Epithelial cell of proximal tubule (primary cell): Measurements from ENCODE around the gene KDM3B. TPM values are rescaled to one million over a fixed set of nuclear protein-coding genes. Genes with fewer than 3 reads are reported as not detected.

Source experiments
- DNase-seq: peaks from one replicate; pipeline ENCODE4 v3.0.0-alpha.2; 2011; ENCODE audit warnings: low read depth
- H3K4me3 ChIP-seq: 2 replicates; pipeline ENCODE4 v1.5.1; 2011; ENCODE audit warnings: low read depth, mild to moderate bottlenecking, low read length
- total RNA-seq: library from RNA; depleted of rRNA; stranded (reverse); fragments of >200 nt; gene quantifications from 2 replicates; pipeline ENCODE4 v1.2.3, GENCODE V29; 2015
- TF ChIP-seq, protein P1 (sequence below): conservative IDR thresholded peaks from 2 replicates; pipeline ENCODE4 v1.5.1; 2012; ENCODE audit warnings: low read depth, mild to moderate bottlenecking, low read length

KDM3B gene
- total RNA-seq, 1 donor from 2014 or later, result 40.2 TPM

DNA sequence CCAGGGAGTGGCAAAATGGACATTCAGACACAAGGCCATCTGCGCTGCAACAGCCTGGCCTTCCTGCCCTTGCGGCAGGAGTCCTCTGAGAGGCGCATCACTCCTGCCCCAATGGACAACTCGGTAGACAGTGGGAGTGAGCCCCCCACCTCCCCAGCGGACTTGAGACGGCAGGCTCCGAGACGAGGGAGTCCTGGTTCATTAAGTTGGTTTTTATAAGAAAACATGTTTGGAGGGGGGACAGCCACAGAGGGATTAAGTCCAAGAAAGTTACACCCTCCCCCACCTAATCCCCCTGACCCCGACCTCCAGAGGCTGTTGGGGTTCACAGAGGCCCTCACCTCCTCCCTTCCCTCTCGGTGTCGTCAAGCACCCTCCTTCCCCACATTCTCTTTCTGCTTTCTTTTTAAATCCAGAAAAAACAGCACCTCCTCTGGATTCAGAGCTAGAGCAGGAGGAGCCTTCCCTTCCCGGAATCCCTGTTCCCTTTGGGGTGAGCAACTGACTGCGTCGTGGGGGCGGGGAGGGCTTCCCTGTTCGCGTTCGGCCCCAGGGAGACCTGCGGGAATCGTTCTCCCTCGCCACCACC is 111.0 kb downstream of the KDM3B start:
- H3K4me3 ChIP-seq, result peak overlapping the region; percentile 87
- TF ChIP-seq, protein P1, sequence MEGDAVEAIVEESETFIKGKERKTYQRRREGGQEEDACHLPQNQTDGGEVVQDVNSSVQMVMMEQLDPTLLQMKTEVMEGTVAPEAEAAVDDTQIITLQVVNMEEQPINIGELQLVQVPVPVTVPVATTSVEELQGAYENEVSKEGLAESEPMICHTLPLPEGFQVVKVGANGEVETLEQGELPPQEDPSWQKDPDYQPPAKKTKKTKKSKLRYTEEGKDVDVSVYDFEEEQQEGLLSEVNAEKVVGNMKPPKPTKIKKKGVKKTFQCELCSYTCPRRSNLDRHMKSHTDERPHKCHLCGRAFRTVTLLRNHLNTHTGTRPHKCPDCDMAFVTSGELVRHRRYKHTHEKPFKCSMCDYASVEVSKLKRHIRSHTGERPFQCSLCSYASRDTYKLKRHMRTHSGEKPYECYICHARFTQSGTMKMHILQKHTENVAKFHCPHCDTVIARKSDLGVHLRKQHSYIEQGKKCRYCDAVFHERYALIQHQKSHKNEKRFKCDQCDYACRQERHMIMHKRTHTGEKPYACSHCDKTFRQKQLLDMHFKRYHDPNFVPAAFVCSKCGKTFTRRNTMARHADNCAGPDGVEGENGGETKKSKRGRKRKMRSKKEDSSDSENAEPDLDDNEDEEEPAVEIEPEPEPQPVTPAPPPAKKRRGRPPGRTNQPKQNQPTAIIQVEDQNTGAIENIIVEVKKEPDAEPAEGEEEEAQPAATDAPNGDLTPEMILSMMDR, result peak; percentile 32
- no peak for DNase-seq

DNA sequence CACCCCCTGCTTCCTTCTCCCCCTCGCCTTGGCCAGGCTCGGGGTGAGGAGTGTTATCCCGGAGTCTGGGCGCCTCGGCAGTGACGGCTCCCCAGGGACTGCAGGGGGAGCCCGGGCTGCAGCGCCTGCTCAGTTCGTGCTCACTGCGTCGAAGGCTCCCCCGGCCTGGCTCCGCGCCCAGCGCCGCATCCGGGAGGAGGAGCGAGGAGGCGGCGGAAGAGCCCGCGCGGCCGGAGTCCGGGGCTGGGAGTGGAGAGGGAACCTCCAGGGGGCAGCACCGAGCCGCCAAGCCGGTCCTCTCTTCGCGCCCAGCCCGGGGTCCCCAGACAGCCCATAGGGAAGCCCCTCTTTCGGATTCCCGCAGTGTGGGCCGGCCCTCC is 111.5 kb downstream of the KDM3B start:
- peak overlapping the region; percentile 87 for H3K4me3 ChIP-seq
- DNase-seq, result no peak
- TF ChIP-seq, protein P1, result peak; percentile 69

DNA sequence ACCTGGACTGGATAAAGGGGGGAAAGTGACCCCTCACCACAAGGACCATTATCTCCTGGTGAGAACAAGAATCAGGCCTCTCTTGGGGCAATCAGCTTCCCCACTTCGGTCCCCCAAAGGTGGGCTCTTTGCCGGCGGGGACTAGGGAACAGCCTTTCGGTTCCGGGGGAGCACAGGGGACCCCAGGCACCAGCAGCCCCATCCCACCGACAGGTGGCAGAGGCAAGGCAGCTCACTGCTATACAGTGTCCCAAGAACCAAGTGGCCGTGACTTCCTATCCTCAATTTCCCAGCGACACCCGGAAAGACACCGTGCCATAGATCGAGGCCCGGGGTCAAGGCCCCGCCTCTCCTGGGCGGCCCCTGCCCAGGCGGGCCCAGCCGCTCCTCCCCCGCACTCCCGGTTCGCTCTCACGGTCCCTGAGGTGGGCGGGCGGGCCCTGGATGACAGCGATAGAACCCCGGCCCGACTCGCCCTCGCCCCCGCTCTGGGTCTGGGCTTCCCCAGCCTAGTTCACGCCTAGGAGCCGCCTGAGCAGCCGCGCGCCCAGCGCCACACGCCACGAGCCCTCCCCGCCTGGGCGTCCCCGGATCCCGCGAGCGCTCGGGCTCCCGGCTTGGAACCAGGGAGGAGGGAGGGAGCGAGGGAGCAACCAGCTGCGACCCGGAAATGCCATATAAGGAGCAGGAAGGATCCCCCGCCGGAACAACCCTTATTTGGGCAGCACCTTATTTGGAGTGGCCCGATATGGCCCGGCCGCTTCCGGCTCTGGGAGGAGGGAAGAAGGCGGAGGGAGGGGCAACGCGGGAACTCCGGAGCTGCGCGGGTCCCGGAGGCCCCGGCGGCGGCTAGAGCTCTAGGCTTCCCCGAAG is 112.1 kb downstream of the KDM3B start:
- H3K4me3 ChIP-seq, result peak overlapping the region; percentile 87
- TF ChIP-seq, protein P1, result peak; percentile 2
- DNase-seq, result peak; percentile 87

DNA sequence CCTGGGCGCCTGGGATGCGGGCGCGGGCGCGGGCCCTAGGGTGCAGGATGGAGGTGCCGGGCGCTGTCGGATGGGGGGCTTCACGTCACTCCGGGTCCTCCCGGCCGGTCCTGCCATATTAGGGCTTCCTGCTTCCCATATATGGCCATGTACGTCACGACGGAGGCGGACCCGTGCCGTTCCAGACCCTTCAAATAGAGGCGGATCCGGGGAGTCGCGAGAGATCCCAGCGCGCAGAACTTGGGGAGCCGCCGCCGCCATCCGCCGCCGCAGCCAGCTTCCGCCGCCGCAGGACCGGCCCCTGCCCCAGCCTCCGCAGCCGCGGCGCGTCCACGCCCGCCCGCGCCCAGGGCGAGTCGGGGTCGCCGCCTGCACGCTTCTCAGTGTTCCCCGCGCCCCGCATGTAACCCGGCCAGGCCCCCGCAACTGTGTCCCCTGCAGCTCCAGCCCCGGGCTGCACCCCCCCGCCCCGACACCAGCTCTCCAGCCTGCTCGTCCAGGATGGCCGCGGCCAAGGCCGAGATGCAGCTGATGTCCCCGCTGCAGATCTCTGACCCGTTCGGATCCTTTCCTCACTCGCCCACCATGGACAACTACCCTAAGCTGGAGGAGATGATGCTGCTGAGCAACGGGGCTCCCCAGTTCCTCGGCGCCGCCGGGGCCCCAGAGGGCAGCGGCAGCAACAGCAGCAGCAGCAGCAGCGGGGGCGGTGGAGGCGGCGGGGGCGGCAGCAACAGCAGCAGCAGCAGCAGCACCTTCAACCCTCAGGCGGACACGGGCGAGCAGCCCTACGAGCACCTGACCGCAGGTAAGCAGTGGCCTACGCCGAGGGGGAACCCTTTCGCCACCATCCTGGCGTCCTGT is 113.0 kb downstream of the KDM3B start, which contains the start of gene EGR1:
EGR1 (plus strand) TSS at position 219 of the 864 bp plus-strand sequence; CDS start at position 502, 283 bp downstream.
- peak within 1 kb of the TSS; percentile 87 for H3K4me3 ChIP-seq
- DNase-seq, result peak; percentile 52
- TF ChIP-seq, protein P1, result no peak

DNA sequence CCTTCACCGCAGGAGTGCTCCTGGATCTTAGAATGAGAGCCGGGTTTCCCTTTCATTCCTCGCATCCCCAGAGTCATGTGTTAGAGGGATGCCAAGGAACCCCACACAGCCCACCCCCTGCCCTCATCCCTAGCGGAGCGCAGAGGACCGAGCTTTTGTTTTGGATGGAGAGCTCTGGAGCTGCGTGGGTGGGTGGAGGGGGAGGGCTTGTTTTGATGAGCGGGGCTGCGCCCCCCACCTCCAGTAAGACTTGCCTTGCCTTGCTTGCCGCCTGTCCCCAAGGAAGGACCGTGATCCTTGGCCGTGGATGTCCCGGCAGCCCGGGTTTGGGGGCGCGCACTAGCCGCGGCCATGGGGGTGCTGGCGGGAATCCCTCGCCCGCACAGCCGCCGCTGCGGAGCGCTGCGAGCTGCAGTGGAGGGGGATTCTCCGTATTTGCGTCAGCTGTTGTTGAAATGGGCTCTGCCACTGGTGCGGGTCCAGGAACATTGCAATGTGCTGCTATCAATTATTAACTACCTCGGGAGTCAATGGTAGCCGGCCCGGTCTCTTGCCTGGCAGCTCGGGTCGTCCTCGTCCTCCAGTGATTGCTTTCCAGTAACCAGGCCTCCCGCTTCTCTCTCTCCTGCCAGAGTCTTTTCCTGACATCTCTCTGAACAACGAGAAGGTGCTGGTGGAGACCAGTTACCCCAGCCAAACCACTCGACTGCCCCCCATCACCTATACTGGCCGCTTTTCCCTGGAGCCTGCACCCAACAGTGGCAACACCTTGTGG is 113.8 kb downstream of the KDM3B start:
- H3K4me3 ChIP-seq, result peak overlapping the region; percentile 87
- DNase-seq, result no peak
- TF ChIP-seq, protein P1, result no peak

DNA sequence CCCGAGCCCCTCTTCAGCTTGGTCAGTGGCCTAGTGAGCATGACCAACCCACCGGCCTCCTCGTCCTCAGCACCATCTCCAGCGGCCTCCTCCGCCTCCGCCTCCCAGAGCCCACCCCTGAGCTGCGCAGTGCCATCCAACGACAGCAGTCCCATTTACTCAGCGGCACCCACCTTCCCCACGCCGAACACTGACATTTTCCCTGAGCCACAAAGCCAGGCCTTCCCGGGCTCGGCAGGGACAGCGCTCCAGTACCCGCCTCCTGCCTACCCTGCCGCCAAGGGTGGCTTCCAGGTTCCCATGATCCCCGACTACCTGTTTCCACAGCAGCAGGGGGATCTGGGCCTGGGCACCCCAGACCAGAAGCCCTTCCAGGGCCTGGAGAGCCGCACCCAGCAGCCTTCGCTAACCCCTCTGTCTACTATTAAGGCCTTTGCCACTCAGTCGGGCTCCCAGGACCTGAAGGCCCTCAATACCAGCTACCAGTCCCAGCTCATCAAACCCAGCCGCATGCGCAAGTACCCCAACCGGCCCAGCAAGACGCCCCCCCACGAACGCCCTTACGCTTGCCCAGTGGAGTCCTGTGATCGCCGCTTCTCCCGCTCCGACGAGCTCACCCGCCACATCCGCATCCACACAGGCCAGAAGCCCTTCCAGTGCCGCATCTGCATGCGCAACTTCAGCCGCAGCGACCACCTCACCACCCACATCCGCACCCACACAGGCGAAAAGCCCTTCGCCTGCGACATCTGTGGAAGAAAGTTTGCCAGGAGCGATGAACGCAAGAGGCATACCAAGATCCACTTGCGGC is 114.6 kb downstream of the KDM3B start:
- H3K4me3 ChIP-seq, result peak overlapping the region; percentile 87
- DNase-seq, result no peak
- TF ChIP-seq, protein P1, result no peak
